ENCODE results near the gene GNB1L. TPM values are rescaled to one million over a fixed set of nuclear protein-coding genes. Genes with fewer than 3 reads are reported as not detected.

GNB1L gene
- total and polyA plus RNA-seq, 9 of the 15 experiments (the other 6 are each of a cell fraction or from before 2014, with no cell fraction given): 0.56 to 50.5 (median 10.2) TPM

- TF ChIP-seq, protein P1, sequence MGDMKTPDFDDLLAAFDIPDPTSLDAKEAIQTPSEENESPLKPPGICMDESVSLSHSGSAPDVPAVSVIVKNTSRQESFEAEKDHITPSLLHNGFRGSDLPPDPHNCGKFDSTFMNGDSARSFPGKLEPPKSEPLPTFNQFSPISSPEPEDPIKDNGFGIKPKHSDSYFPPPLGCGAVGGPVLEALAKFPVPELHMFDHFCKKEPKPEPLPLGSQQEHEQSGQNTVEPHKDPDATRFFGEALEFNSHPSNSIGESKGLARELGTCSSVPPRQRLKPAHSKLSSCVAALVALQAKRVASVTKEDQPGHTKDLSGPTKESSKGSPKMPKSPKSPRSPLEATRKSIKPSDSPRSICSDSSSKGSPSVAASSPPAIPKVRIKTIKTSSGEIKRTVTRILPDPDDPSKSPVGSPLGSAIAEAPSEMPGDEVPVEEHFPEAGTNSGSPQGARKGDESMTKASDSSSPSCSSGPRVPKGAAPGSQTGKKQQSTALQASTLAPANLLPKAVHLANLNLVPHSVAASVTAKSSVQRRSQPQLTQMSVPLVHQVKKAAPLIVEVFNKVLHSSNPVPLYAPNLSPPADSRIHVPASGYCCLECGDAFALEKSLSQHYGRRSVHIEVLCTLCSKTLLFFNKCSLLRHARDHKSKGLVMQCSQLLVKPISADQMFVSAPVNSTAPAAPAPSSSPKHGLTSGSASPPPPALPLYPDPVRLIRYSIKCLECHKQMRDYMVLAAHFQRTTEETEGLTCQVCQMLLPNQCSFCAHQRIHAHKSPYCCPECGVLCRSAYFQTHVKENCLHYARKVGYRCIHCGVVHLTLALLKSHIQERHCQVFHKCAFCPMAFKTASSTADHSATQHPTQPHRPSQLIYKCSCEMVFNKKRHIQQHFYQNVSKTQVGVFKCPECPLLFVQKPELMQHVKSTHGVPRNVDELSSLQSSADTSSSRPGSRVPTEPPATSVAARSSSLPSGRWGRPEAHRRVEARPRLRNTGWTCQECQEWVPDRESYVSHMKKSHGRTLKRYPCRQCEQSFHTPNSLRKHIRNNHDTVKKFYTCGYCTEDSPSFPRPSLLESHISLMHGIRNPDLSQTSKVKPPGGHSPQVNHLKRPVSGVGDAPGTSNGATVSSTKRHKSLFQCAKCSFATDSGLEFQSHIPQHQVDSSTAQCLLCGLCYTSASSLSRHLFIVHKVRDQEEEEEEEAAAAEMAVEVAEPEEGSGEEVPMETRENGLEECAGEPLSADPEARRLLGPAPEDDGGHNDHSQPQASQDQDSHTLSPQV (IDR thresholded peaks at IDR 0.05): no peak
- TF ChIP-seq POLR2AphosphoS2 (IDR thresholded peaks at IDR 0.05; ENCODE audit: low read length) (peak; percentile 47; the same call in 1 of the 2 replicates), JUN (IDR thresholded peaks at IDR 0.05; ENCODE audit: borderline replicate concordance, low read depth, low read length) (0 out of 2 replicates have a peak, but pooled peaks have one; percentile 5), JUN (CRISPR knock-in tag; IDR thresholded peaks at IDR 0.05; ENCODE audit: borderline replicate concordance) (no peak), HDAC3 (IDR thresholded peaks at IDR 0.05; ENCODE audit: borderline replicate concordance, partially characterized antibody) (no peak), ZNF232 (CRISPR knock-in tag; IDR thresholded peaks at IDR 0.05) (no peak), SIX5 (IDR thresholded peaks at IDR 0.05; ENCODE audit: borderline replicate concordance in 1 of 2, insufficient read depth in 1 of 2, low read depth in 1 of 2, low read length in 2 of 2) (0 out of 4 replicates have a peak, but pooled peaks of 1 of the 2 experiments have one; percentile 9), ATF4 (CRISPR knock-in tag; IDR thresholded peaks at IDR 0.05) (no peak), ZNF274 (IDR thresholded peaks at IDR 0.05; ENCODE audit: borderline replicate concordance, low read depth, low read length) (no peak), CHD1 (IDR thresholded peaks at IDR 0.05; ENCODE audit: low read length) (peak; percentile 21), ZMIZ1 (IDR thresholded peaks at IDR 0.05; ENCODE audit: low read depth in 2 of 2, low read length in 2 of 2) (no peak), OTX1 (CRISPR knock-in tag; IDR thresholded peaks at IDR 0.05) (0 out of 2 replicates have a peak, but pooled peaks have one; percentile 2)
- TF ChIP-seq, protein P2, sequence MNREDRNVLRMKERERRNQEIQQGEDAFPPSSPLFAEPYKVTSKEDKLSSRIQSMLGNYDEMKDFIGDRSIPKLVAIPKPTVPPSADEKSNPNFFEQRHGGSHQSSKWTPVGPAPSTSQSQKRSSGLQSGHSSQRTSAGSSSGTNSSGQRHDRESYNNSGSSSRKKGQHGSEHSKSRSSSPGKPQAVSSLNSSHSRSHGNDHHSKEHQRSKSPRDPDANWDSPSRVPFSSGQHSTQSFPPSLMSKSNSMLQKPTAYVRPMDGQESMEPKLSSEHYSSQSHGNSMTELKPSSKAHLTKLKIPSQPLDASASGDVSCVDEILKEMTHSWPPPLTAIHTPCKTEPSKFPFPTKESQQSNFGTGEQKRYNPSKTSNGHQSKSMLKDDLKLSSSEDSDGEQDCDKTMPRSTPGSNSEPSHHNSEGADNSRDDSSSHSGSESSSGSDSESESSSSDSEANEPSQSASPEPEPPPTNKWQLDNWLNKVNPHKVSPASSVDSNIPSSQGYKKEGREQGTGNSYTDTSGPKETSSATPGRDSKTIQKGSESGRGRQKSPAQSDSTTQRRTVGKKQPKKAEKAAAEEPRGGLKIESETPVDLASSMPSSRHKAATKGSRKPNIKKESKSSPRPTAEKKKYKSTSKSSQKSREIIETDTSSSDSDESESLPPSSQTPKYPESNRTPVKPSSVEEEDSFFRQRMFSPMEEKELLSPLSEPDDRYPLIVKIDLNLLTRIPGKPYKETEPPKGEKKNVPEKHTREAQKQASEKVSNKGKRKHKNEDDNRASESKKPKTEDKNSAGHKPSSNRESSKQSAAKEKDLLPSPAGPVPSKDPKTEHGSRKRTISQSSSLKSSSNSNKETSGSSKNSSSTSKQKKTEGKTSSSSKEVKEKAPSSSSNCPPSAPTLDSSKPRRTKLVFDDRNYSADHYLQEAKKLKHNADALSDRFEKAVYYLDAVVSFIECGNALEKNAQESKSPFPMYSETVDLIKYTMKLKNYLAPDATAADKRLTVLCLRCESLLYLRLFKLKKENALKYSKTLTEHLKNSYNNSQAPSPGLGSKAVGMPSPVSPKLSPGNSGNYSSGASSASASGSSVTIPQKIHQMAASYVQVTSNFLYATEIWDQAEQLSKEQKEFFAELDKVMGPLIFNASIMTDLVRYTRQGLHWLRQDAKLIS (CRISPR knock-in tag; IDR thresholded peaks at IDR 0.05): no peak
These were observed 23.1 kb upstream of the GNB1L start (continued) for GRCh38 chr22:19877626-19878339.
